A549 treated with Mapracorat at 1 μM for 4 hours (cell line): Measurements from ENCODE around the gene FYCO1. TPM values are rescaled to one million over a fixed set of nuclear protein-coding genes. Genes with fewer than 3 reads are reported as not detected.

Experiments used
- total RNA-seq: library from RNA; stranded (reverse); fragments of 200-300 nt; extraction: Qiagen RNA extraction; gene quantifications from 5 replicates; pipeline ENCODE4 v1.2.3, GENCODE V29; 2022

Gene FYCO1
- total RNA-seq: 4.5 to 5.7 TPM (median 4.9 TPM) in 5 replicates

GRCh38 chr3:45995236-45996192 is at the start of gene FYCO1:
FYCO1 (minus strand) TSS chr3:45995824; CDS start chr3:45984910, 10,914 bp downstream.

GRCh38 chr3:46027021-46027705 is 31.5 kb upstream of the FYCO1 start, which contains the start of gene XCR1:
XCR1 (minus strand) TSS chr3:46027483; CDS start chr3:46021947, 5,536 bp downstream.

GRCh38 chr3:45943207-45943846 is 52.3 kb downstream of the FYCO1 start, which contains the start of gene CXCR6:
CXCR6 (plus strand) TSS chr3:45943464; CDS start chr3:45946482, 3,018 bp downstream.

GRCh38 chr3:45885979-45886705 is 109.5 kb downstream of the FYCO1 start, which contains the start of gene CCR9:
CCR9 (plus strand) TSS chr3:45886543; CDS start chr3:45894934, 8,391 bp downstream.

Other genes with a start within 250 kb of the FYCO1 start
- 0.02 TPM in 1 of 5 replicates, not detected in the others for gene SLC6A20, start 199.3 kb downstream of the FYCO1 start, total RNA-seq
- 12.7 to 18.3 TPM (median 17.5 TPM) in 5 replicates for gene LZTFL1, start 153.7 kb downstream of the FYCO1 start, total RNA-seq
- not detected in 5 replicates for gene CCR9, start 109.3 kb downstream of the FYCO1 start, total RNA-seq
- gene CXCR6, start 52.4 kb downstream of the FYCO1 start, total RNA-seq: not detected in 5 replicates
- not detected in 5 replicates for gene XCR1, start 31.7 kb upstream of the FYCO1 start, total RNA-seq
- not detected in 5 replicates for gene CCR1, start 212.5 kb upstream of the FYCO1 start, total RNA-seq
- gene CCR3, start 246.6 kb upstream of the FYCO1 start, total RNA-seq: not detected in 5 replicates